GM18520 (cell line): Measurements from ENCODE around the gene REC114.
"Not testable (repeated sequence)": the region's sequence is repeated elsewhere in the genome, so short reads cannot be mapped to it uniquely, and the experiment has no call there.

ENCODE experiments used
- ATAC-seq: cut with Tn5 transposase; IDR thresholded peaks from one replicate; pipeline ENCODE4 v1.9.1; 2021; ENCODE audit not compliant: unreplicated experiment

The REC114 gene

GRCh38 chr15:73573037-73573436, 130.1 kb downstream of the REC114 start:
- ATAC-seq, result no peak

DNA sequence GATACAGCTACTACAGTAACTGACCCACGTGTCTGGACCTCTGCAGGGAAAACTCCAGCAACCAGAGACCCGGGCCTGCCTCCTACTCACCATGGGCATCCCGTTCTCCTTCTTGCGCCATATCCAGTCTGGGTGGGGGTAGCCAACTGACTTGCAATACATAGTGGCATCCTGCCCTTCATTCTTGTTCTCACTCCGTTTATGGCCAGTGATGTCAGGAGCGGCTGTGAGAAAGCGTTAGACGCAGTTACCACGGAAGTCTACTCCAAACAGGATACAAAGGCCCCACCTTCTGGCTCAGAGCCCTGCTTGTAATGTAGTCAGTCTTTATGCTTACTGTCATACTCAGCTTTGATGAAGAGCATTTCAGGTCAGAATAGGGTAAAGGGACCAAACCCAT, 130.6 kb downstream of the REC114 start:
- ATAC-seq, result no peak

DNA sequence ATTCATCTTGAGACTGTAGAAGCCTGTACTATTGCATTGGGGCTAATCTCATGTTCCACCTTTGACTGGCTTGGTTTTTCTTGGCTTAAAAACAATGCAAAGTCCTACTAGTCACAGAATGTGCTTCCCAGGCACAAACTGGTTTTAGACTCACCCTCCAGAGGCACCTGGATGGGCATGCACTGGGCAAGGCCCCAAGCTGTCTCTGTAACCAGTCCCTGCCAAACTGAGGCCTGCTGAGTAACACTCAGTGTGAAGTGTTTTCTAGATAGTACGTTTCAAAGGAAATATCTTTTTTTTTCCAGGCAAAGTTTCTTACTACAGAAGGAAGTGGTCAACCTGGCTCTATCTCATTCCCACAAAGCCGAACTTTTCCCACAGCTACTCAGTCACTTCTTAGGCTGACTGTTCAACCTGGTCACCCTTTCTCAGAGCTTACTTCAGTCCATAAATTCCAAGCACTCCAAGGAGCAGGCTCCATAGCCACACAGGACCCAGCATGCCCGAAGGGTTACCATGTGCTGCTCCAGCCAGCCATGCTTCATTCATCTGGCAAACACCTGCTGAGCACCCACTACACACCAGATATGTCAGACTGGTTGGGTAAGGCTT, 132.8 kb downstream of the REC114 start:
- no peak for ATAC-seq

DNA sequence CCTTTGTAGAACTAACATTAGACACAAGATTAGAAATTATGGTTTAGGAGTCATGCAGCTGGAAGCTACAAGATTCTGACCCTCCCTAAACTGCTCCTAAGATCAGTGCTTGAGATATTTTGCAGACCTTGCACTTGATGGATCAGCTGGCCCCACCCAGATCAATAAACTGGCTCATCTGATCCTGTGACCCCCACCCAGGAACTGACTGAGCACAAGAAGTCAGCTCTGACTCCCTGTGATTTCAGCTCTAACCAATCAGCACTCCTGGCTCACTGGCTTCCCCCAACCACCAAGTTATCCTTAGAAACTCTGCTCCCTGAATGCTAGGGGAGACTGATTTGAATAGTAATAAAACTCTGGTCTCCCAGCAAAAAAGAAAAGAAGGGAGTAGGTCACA, 134.6 kb downstream of the REC114 start:
- not testable (repeated sequence) for ATAC-seq

DNA sequence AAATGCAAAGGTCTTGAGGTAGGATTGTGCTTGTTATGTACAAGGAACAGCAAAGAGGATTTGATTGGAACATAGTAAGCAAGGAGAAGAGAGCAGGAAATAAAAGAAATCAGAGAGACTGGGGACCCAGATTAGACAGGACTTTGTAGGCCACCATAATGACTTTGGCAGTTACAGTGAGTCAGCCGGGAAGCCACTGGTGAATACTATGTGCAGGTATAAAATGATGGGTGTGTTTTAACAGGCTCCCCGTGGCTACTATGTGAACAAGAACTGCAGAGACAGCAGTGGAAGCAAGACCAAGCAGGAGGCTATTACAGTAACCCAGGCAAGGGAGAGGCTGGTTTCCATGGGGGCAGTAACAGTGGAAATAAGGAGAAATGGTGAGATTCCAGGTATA, 135.1 kb downstream of the REC114 start:
- ATAC-seq, result no peak

GRCh38 chr15:73582851-73583379, 140.0 kb downstream of the REC114 start:
- ATAC-seq, result no peak

DNA sequence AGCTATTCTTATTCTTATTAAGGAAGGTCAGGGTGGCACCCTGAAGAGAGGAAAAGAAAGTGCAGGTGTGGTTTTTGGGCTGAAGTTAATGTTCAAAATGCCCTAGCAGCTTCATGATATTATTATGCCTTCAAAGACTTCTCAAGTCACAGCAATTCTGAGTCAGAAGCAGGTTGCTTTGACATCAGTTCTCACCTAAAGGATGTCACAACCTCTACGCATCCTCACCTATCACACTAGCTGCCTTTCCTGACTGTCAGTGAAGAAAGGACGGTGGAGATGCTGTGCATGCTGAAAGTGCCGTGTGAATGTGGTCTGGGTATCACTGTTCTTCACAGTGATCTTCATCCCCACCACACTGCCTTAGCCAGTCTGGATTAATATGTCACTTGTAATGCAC, 140.6 kb downstream of the REC114 start:
- no peak for ATAC-seq

- no peak for ATAC-seq
Observed at GRCh38 chr15:73584699-73585420, 141.9 kb downstream of the REC114 start.

DNA sequence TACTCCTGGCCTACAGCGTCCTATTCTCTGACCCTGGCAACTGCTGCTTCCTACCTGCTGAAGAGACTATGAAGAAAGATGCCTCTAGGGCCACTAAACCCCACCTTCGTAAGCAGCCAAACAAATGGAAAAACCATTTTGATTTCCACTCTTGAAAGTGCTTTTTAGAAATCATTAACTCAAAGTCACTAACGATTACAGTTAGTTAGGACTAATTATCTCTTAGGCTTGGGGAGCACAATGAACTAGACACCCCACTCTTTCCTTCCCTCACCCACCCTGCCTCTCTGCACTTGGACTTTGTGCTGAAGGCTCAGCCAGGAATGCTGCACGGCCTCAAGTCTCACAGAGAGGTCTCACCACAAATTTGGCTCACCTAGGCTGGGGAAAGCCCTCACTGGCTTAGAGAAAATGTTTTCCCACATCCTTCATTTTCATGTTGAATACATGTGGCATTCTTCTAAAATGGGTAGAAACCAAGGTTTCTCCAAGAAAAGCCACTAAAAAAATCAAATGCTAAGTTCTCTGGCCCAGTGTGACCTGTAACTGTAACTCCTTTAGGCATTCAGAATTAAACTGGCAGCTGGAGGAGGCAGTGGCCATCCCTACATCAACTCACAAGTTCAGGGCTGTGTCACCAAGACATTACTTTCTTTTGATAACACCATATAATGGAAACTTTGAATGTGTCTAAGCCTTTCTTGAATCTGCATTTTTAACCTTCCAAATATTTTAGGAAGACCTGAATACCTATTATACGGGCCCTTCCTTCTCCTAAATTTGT, 143.1 kb downstream of the REC114 start:
- no peak for ATAC-seq

DNA sequence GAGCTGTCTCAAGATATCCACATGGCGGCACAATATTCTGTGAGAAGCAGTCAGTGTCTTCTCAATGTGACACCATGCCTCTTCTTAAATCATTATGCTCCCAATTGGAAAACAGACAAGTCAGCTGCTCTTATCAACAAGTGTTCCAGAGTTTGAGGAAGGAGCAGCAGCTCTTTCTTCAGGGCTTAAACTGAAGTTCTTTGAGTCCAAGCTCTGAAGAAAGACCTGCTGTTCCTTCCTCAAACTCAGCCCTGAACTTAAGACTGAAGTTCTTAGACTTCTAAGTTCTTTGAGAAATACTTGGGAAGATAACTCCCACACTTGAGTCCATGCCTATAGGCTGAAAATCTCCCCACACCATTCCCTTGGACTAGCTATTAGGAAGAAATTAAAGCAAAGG, 146.8 kb downstream of the REC114 start:
- no peak for ATAC-seq

DNA sequence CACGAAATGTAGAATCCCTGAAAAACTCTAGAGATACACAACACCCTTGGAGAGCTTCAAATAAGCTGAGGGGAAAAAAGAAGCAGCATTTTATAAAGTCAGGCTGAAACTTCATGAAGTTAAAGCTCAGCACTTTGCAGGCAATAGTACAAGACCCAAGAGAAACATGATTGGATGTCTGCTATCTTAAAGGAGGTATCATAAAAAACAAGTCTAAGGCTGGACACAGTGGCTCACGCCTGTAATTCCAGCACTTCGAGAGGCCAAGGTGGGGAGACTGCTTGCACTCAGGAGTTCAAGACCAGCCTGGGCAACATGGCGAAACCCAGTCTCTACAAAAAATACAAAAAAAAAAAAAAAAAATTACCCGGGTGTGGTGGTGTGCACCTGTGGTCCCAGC, 147.3 kb downstream of the REC114 start:
- ATAC-seq, result no peak

DNA sequence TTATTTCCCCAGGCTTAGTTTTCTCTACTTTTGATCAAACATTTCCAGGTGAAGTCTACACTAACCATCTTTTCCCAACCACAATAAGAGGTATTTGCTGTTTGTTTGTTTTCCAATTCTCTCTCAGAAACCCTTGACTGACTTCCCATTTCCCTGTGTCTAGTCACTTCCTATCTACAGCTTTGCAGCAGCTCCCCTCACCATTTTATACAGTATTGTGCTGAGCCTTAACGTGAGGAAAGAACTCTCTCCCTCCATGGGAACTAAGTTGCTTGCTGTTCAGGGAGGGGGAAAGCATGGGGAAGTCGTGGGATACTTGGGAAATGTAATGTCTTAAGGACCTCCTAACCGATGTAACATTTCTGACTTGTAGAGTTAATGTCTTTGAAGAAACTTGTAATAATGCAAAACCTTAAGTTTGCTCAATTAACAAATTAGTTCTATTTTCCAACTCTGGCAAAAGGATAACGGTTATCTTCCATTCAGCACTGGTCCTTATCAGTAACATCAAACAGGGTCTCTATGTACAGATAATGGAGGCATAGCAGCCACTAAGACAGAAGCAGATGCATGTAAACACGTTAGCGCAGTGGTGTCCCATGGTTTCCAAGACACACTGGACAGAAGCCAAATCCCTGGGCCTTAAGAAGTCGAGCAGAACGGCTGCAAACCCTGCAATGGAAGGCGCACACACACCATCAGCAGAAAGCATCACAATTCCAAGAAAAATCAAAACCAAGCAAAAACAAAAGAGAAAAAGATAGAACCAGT, 150.5 kb downstream of the REC114 start:
- ATAC-seq, result no peak

DNA sequence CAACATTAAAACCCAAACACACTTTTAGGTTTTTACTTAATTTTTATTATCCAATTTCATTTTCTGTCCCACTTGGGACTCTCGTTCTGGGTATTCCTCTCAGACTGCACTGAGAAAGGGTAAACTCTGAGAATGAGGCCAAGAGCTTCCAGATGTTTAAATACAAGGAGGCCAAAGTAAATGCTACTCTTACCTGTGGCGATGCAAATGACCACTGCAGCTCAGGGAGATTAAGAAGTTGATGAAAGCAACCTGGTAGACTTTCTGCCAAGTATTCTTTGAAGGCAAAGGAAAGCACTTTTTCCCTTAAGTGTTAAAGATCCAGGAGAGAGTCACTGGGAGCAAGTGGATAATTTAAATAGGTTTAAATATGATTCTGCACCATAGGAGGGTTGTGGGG, 151.1 kb downstream of the REC114 start:
- no peak for ATAC-seq

DNA sequence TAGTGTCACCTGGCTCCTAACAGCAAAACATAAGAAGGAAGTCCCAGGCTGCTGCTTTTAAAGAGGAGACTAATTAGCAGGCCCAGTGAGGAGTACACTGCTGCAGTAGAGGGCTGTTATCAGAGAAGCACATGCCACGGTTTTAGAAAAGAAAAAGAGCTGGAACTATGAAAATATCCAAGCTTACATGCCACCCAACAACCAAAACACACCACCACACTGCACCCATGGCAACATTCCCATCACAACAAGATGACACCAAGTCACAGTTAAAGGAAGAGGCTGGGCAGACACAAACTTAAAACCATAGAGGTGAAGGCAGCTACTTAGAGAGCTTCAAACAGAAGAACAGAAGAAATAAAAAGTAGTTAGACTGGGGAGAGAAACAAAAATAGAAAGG, 153.2 kb downstream of the REC114 start:
- ATAC-seq, result no peak

DNA sequence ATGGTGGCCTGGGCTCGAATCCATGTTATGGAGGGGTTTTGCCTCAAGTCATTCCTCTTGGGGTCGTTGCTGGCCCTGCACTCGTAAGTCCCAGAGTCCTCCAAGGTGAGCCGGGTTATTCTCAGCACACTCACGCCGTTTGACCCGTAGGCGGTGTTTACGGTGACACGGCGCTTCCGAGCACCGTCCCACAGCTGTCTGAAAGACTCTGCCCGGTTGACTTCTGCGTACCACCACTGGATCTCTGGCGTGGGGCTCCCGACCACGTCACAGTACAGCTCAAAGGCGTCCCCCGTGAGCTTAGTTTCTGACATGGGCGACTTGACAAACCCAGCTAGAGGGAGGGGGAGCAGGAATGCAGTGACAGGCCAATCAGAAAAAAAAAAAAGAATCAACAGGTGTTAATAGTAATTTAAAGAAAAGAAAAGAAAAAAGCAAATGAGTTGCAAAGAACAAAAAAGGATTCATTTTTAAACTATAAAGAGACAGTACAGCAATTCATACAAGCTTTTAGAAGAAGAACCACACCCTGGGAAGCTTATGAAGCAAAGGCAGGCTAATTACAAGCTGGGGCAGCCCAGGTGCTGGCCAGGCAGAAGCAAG, 154.2 kb downstream of the REC114 start:
- ATAC-seq, result no peak

DNA sequence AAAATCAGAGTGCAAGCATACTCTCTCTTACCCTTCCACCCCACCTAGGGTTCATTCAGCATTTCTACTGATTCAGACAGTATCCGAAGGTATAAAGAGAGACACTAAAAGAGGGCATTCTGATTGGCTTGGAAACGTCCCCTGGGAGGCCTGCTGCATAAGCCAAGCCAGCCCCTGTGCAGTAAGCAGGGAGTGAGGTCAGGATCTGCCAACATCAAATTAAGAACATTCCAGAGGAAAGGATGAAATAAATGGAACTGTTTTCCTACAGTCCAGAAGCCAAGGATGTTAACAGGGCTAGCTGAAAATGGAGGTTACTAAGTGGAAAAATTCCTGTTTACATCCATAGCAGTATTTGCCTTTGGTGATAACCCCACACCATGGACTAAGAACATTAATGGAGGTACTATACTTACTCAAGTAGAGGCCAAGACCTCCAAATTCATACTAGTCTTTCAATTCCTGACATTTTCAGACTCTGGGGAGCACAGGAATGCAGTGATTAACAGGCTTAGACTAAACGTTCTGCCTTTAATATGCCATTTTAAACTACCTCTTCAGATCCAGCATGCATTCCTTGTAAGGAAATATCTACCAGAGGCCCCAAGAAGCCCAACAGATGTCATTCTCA, 155.7 kb downstream of the REC114 start:
- ATAC-seq, result no peak

GRCh38 chr15:73599934-73600333, 157.0 kb downstream of the REC114 start:
- no peak for ATAC-seq

DNA sequence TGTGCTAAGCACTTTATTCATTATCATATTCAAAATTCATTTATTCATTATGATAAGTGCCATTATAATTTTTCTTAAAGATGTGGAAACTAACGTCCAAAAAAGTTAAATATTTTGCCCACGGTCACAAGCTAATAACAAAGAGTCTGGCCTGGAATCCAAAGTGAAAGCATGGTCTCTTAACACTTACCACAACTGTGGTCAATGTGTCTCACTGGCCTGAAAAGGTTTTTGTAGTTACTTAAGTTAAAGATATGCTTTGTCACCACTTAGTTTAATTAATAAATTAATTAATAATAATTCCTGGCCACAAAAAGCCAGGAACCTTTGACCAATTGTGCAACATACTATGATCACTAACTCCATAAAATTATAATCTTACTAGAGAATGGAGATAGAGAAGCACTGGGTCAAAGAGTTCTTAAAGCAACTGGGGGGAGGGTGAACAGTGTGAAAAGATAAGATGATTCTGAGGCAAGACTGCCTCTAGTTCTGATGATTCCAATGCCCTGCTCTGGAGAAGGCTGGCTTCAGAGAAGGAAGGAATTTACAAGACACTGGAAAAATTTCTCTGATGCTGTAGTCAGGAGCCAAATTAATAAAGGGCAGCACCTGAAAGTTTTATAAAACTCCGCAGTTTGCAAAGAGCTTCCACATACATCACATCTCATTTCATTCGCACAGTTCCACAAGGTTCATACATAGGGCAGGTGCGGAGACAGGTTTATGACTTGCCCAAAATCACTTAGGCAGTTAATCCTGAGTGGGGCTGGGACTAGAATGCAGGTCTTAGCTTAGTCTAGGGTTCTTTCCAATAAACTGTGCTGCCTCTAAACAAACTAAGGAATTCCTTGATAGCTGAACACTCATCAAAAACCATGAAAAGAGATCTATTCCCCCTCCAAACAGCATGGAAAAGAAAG, 157.7 kb downstream of the REC114 start:
- no peak for ATAC-seq
